Suppressor macrophage treated with lipopolysaccharide for 1 hour (primary cell): ENCODE results near the gene TADA2A.
"Not testable (repeated sequence)": the region's sequence is repeated elsewhere in the genome, so short reads cannot be mapped to it uniquely, and the experiment has no call there.

Experiments
- DNase-seq, 3 donors: peaks; one replicate each; pipeline ENCODE4 v3.0.0-alpha.2; 2020 to 2022

The TADA2A gene

DNA sequence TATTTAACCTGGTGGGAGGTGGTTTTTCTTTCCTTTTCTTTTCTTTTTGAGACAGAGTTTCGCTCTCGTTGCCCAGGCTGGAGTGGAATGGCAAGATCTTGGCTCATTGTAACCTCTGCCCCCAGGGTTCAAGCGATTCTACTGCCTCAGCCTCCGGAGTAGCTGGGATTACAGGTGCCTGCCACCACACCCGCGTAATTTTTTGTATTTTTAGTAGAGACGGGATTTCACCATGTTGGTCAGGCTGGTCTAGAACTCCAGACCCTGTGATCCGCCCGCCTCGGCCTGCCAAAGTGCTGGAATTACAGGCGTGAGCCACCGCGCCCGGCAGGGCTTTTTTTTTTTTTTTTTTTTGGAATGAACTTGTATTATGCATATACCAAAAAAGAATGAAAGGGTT lies 1.2 kb upstream of the TADA2A start:
- DNase-seq, result not testable (repeated sequence)

DNA sequence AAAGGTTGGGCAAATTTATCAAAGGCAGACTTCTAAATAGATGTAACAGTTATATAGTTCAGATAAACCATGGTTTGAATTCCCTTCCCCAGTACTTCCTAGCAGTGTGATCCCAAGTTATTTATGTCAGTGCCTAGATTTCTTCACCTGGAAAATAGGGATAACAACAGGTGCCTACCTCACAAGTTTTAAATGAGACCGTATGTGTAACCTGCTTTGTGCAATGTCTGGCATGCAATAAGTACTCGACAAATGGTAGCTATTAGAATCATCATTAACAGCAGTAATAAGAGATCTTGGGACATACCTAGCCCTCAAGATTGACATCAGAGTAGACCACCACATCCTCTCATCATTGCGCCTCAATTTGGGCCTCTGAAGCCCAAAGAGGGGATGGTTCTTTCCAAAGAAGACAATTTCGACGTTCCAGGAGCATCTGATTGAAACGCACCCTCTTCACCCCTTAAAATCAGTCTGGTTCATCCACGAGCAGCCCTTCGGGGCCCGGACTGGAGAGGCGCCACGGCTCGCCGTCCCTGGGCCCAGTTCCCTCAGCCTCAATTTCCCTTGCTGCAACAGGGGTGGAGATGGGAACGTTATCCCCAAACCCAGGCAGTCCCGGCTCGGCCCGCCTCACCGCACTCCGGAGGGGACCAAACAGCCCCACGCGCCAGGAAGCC lies 591 bp upstream of the TADA2A start:
- no peak for DNase-seq

DNA sequence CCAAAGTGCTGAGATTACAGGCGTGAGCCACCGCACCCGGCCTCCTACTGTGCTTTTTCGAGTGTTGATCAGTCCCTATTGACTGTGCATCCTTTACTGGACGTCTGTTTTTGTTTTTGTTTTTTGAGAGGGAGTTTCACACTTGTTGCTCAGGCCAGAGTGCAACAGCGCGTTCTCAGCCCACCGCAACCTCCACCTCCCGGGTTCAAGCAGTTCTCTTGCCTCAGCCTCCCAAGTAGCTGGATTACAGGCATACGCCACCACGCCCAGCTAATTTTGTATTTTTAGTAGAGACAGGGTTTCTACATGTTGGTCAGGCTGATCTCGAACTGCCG lies 1.4 kb downstream of the TADA2A start:
- not testable (repeated sequence) for DNase-seq

DNA sequence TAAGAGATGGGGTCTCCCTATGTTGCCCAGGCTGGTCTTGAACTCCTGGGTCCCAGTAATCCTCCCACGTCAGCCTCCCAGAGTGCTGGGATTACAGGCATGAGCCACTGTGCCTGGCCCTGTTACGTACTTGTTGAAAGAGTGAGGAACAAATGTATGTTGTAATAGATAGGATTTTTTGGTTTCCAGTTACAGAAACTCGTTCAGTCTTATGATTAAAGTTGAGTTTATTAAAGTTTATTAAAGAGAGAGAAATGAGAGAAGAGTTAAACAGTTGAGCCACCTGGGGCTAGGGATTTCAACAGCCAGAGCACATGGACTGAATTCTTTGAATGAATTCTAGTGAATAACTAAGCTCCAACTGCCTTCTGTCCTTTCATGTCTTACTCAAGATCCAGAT lies 3.7 kb downstream of the TADA2A start:
- DNase-seq, result no peak

DNA sequence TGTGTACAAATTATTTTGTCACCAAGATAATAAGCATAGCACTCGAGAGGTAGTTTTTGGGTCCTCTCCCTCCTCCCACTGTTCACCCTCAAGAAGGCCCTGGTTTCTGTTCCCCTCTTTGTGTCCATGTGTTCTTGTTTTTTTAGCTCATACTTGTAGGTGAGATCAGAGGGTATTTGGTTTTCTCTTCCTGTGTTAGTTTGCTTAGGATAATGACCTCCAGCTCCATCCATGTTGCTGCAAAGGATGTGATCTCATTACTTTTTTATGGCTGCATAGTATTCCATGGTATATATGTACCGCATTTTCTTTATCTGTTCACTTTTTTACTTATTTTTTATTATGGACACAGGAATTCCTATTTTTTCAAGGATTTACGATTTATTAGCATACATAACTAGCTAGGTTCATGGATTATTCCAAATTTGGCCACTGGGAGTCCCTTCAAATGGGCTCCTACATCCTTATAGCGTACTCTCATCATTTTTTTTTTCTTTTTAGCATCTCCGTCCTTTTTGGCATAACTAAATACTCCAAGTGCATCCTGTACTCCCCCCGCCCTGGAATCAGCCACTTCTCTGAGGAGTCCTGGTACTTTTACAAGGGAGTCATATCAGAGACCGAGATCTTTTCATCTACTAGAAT lies 7.3 kb downstream of the TADA2A start:
- DNase-seq, result no peak

DNA sequence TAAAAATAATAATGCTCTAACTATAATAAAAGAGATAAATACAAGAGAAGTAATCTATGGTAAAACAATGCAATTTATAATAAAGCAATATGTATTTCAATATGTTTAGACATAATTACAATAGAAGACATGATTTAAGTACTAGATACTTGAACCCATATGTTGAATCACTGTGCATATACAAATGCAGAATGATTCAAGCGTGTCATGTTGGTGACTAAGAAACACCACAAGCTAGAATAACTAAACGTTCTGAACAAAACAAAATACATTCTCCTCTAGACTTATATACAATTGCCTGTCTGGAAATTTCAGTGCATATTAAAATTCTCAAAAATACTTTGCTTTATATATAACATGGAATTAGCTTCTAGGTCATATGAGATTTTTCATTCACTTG lies 11.2 kb downstream of the TADA2A start:
- no peak for DNase-seq

DNA sequence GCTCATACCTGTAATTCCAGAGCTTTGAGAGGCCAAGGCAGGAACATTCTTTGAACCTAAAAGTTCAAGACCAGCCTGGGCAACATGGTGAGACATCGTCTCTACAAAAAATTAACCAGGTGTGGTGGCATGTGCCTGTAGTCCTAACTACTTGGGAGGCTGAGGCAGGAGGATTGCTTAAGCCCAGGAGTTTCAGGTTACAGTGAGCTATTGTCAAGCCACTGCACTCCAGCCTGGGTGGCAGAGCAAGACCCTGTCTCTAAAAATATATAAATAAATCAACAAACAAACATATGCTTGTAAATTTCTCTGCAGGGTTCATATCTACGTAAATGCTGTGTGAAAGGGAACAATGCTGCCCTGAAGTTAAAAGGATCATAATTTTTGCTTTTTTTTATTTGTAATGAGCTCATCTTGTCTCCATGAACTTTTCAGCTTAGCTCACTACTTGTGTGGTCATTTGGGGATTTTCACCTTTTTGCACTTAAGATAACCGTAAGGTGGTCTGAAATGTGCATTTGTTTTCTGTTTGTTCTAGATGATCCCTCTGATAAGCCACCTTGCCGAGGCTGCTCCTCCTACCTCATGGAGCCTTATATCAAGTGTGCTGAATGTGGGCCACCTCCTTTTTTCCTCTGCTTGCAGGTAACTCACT lies 16.4 kb downstream of the TADA2A start:
- no peak for DNase-seq

DNA sequence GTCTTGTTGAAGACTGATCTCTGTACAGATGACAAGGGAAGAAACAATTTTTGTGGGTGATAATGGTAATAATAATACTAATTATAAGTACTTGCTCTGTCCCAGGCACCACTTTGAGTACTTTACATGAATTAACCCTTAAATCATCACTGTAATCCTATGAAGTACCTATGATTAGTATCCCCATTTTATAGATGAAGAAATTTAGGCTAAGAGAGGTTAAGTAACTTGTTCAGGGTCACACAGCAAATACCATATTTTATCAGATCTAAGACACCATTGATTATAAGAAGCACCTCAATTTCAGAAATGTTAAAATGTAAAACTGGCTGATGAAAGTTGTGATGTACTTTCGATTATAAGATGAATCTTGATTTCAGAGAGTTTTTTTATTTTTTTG lies 18.6 kb downstream of the TADA2A start:
- DNase-seq, result no peak

DNA sequence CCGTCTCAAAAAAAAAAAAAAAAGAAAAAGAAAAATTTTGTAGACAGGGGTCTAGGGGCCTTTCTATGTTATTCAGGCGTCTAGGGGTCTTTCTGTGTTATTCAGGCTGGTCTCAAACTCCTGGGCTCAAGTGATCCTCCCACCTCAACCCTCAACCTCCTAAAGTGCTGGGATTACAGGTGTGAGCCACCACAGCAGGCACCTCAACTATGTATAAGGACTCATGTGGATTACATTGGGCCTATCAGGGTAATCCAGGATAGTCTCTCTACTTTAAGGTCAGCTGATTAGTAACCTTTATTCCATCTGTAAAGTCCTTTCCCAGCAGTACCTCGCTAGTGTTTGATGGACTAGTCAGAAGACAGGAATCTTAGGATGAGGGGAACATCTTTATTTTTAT lies 22.4 kb downstream of the TADA2A start:
- no peak for DNase-seq

DNA sequence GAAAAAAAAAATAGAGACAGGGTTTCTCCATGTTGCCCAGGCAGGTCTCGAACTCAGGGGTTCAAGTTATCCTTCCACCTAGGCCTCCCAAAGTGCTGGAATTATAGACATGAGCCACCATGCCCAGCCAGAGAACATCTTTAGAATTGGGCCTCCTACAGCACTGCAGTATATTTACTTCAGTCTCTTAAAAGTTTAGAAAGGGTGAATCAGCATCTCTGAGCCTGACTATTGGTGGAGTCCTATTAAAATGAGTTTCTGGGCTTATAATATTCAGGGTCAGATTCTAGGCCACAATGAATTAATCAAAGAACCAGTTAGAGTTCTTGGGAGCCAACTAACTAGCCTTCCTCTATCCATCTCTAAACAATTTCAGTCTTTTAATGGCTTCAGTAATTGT lies 22.8 kb downstream of the TADA2A start:
- no peak for DNase-seq

DNA sequence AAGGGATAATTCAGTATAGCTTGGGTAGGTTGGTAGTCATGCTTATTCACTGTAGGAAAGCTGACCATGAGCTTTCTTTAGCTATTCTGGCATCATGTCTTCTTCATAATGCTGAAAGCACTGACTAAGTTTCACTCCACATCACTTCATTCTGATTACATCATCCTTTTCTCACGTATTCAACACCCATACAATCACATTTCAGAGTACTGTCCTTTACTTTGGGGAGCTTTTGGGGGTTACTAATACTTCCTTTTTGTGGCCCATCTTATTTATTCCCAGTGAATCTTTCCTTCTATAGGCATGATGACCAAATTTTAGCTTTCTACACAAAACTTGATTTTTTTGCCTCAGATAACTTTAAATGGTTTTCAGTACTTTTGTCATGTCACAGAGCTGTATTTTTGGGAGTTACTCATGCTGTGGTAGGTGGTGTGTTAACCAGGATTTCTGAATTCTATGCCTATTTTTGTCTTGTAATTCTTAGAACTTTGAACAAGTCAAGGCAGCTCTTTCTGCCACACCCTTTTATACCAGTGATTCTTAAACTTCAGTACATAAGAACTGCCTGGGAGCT lies 23.5 kb downstream of the TADA2A start:
- DNase-seq, result peak; percentile 37 to 78 (median 50)

DNA sequence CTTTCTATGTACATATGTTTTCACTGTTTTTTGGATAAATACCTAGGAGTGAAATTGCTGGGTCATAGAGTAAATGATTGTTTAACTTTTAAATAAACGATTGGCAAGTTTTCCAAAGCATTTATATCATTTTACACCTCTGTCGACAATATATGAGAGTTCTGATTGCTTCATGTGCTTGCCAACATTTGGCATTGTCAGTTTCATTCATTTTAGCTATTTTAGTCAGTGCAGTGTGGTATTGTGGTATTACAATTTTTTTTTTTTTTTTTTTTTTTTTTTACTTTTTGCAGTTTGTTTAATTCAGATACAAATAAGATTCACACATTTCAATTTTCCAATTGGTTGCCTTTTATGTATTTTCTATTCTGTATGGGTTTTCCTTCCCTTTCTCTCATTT lies 26.0 kb downstream of the TADA2A start:
- no peak for DNase-seq

DNA sequence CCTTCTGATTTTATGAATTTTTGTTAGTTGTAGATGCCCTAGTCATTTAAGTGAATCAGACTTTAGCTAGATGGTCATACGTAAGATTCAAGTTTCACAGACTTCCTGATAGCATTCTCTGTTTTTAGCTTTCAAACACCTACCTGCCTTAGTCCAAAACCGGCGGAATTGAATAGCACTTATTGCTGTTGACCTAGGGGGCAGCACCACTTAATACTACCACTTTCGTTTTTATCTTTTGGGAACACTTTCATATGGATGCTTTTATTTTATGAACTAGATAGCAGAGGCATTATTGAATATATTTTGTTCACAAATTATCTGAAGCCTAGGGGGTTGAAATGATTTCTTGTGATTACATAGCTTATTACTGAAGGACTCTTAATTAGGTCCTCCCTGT lies 31.5 kb downstream of the TADA2A start:
- DNase-seq, result no peak

DNA sequence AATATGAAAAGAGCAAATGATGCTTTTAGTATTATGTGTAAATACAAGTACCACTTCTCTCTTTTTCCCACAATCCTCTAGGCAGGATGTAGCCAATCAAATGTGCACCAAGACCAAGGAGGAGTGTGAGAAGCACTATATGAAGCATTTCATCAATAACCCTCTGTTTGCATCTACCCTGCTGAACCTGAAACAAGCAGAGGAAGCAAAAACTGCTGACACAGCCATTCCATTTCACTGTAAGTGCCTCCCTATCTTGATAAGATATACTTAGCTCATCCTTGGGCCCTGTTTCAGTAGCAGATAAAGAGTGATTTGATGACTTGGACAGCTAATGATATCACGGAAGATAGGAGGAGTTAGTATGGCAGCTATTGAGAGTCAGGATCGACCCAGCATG lies 33.7 kb downstream of the TADA2A start:
- no peak for DNase-seq

DNA sequence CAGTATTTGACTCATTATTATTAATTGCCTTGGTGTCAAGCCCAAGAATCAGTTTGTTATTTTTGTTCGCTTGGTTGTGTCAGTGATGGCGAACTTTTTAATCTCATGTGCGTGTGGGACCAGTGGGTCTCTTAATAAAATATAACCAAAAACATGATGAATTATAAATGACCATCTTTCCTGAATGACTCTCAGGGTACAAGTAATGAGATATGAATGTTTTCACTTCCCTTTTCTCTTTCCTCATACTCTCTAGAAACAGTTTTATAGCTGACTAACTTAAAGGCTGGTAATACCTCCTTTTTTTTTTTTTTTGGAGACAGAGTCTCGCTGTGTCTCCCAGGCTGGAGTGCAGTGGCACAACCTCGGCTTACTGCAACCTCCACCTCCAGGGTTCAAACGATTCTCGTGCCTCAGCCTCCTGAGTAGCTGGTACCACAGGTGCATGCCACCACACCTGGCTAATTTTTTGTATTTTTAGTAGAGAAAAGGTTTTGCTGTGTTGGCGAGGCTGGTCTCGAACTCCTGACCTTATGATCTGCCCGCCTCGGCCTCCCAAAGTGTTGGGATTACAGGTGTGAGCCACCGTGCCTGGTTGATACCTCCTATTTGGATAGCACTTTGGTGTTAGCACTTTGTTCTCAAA lies 34.8 kb downstream of the TADA2A start:
- DNase-seq, result peak; percentile 15 to 69 (median 63)

DNA sequence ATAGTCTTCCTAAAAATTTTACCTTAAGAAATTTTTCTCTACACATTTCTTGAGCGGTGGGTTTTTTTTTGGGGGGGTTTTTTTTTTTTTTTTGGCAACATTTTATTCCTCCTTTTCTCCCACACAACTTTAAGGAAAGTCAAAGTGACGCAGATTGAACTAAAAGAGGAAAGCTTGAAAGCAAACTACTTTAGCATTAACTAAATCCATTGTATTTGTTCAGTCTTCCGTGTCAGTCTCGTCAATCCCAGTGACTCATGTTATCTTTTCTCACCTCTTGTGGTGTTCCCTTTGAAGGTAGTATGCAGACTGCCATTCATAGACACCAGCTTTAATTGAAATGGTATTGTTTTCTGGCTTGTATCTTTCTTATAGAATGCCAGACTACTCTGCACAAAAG lies 39.3 kb downstream of the TADA2A start:
- no peak for DNase-seq

DNA sequence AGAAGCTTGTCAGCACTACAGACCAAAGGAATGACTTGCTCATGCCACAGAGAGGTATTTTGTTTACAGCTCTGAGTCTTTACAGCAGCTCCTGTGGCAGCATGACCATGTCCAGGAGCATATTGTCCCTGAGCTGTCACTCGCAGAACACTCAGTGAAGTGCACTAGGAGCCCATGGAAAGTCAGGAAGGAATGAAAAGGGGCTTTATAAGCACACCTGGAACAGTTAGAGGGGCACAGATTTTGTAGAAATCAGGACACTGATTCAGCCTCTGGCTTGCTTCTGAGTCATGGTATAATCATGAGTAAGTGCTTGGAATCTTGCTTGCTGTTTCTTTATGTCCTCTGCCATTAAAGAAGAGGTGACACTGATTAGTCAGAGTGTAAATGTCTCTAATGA lies 41.0 kb downstream of the TADA2A start:
- peak; percentile 17 to 50 (median 50) for DNase-seq

DNA sequence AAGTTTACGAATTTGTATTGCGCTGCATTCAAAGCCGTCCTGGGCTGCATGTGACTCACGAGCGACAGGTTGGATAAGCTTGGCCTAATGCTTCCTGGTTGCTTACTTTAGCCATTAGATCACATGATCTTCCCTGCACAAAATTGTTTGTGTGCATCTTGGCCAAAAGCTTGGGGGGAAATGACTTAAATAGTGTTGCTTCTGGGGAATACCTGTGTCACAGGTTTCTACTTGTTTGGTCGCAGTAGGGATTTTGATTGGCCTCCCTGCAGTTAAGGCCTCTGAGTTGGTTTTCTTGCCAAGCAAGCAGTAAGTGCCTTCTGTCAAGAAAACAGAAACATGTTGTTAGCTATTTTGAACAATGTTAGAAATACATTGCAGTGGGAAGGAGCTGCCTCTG lies 43.4 kb downstream of the TADA2A start:
- no peak for DNase-seq

DNA sequence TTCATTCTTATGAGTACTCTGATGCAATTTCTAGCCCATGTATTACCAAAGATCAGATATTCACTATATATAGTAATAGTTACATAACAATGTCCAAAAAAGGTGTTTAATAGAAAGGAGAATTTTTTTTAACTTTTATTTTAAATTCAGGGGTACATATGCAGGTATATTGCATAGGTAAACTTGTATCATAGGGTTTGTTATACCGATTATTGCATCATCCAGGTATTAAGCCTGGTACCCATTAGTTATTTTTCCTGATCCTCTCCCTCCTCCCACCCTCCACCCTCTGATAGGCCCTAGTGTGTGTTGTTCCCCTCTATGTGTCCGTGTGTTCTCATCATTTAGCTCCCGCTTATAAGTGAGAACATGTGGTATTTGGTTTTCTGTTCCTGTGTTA lies 51.1 kb downstream of the TADA2A start:
- DNase-seq, result not testable (repeated sequence)

DNA sequence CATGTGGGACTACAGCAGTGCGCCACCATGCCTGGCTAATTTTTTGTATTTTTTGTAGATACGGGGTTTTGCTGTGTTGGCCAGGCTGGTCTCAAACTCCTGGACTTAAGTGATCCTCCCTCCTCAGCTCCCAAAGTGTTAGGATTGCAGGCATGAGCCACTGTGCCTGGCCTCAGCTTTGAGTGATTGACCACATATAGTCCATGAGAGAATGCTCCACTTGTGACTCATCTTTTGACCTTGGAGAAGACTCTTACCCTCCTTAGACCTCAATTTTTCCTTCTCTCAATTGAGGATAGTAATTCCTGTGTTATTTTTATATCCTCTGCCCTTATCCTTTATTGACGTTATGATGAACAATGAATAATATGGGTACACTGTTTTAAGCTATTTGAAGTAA lies 52.1 kb downstream of the TADA2A start:
- no peak for DNase-seq

DNA sequence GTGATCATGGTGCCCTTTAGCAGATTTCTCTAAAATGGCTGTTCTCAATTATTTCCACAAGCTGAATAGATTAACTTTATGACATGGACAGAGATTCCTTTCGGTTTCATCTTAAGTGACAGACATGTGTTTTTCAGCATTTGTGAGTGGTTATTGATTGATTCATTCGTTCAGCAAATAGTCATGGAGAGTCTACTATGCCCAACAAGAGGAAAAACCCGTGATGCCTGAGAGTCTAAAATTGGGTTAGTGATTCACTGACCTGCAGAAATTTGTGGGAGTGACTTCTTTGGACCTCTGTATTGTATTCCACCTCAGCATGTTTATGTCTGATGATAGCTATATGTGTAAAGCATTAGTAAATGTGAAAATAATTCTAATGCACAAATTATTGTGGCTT lies 55.0 kb downstream of the TADA2A start:
- DNase-seq, result no peak

DNA sequence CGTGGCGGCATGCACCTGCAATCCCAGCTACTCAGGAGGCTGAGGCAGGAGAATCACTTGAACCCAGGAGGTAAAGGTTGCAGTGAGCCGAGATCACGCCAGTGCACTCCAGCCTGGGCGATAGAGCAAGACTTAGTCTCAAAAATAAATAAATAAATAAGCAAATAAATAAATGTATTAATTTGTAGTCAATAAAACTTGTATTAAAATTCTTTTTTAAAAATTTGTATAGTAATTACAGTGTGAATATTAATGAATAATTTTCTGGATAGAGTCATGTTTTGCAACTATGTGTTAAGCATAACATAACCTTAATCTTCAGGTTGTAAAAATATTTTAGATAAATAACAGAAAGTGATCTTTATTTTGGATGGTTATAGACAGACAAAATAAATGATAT lies 55.8 kb downstream of the TADA2A start:
- no peak for DNase-seq

DNA sequence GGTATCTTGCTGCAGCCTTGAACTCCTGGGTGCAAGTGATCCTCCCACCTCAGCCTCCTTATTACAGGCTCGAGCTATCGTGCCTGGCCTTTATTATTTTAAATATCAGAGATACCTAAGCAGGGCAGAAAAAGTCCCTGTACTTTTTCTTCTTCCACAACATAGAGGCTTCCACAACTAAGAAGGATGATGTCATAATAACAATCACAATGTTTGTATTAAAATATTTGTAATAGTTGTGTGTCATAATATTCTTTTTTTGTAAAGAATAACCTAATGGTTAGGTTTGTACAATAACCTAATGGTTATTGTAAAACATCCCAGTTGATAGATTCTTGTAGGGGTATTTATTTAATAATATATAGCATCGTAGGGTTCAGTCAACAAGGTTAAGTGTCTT lies 56.4 kb downstream of the TADA2A start:
- no peak for DNase-seq
